SW 1271 (cell line): ENCODE data around the gene C1QTNF4.
"Not testable (repeated sequence)": the region's sequence is repeated elsewhere in the genome, so short reads cannot be mapped to it uniquely, and the experiment has no call there.

Source experiments
- DNase-seq, 2 experiments: peaks; one replicate each; lab custom pipeline; 2025; lab: John Stamatoyannopoulos, UW

Gene C1QTNF4

GRCh38 chr11:47565340-47566148, 28.7 kb downstream of the C1QTNF4 start, which contains the start of gene PTPMT1:
PTPMT1 (plus strand) TSS chr11:47565599; CDS start chr11:47565623, 24 bp downstream.
- peak; percentile 35 to 61 for DNase-seq

DNA sequence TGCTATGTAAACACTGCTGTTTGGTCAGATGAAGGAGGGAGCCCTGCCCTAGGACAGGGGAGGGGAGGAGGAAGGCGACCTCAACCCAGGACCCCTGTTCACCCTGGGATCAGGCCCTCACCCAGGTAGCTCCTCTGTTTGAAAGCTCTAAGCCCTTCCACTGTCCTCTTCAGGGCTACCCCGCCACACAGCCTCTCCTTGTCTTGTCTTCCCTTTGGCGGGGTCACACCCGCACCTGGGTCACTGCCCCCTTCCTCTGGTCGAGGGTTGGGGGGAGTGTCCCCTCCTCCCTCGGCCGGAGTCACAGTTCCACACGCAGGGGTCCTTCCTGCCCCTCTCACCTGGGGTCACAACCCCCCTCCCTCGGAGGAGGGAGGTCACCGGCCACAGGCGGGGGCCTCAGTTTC, 29.3 kb downstream of the C1QTNF4 start:
- DNase-seq = no peak

DNA sequence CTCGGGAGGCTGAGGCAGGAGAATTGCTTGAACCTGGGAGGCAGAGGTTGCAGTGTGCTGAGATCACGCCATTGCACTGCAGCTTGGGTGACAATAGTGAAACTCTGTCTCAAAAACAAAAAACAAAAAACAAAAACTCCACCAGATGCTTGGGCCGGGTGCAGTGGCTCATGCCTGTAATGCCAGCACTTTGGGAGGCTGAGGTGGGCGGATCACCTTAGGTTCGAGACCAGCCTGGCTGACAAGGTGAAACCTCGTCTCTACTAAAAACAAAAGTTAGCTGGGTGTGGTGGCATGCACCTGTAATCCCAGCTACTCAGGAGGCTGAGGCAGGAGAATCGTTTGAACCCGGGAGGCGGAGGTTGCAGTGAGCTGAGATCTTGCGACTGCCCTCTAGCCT, 29.8 kb downstream of the C1QTNF4 start:
- DNase-seq = not testable (repeated sequence)

- DNase-seq = not testable (repeated sequence)
These were observed 31.8 kb downstream of the C1QTNF4 start for GRCh38 chr11:47562393-47562792.

- no peak for DNase-seq
These were observed 33.8 kb downstream of the C1QTNF4 start for GRCh38 chr11:47560426-47560825.

GRCh38 chr11:47558695-47559094, 35.5 kb downstream of the C1QTNF4 start:
- DNase-seq = no peak

DNA sequence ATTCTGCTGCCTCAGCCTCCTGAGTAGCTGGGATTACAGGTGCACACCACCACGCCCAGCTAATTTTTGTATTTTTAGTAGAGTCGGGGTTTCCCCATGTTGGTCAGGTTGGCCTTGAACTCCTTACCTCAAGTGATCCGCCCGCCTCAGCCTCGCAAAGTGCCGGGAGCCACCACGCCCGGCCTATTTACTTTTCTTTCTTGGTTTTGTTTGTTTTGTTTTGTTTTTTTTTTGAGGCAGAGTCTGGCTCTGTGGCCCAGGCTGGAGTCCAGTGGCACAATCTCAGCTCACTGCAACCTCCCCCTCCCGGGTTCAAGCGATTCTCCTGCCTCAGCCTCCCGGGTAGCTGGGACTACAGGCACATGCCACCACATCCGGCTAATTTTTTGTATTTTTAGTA, 37.2 kb downstream of the C1QTNF4 start:
- DNase-seq = not testable (repeated sequence)

- DNase-seq = no peak
These were observed 40.8 kb downstream of the C1QTNF4 start for GRCh38 chr11:47553406-47553743.

DNA sequence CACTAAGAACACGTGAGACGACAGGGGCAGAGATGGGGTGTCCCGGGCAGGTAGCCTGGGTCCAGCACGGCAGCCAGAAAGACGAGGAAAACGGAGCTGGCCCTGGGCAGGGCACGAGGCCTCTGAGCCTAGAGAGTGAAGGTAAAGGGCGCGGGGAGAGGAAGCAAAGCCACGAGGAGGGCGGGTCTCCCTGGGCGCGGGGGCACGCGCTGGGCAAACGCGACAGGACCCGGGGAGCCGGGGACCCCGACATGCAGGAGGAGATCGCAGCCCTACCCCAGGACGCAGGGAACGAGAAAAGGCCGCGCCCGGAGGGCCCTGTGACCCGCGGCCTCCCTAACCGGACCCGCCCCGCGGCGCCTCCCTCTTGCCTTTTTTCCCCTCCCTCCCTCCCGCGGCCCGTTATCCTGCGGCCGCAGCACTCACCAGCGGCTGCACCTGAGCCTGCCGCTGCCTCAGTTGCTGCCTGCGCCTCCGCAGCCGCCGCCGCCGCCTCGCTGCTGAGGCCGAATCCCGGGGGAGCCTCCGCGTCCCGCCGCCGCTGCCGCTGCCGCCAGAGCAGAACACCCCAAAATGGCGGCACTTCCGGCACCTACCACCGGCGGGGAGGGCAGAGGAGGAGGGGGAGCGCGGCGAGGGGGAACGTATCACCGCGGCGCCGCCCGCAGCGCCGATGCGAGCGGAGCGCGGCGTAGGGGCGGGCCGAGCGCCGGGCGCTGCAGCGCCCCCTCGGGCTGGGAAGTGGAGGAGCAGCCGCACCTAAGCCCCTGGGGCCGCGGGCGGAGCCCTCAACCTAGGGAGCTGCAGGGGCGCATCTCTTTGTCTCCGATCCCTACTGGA, 41.4 kb downstream of the C1QTNF4 start, which contains the start of gene CELF1:
Gene CELF1, minus strand, starts transcription at position 567 of the 840 bp plus-strand sequence. CDS start 53,609 bp downstream, outside the sequence.
- peak; percentile 68 to 83 for DNase-seq

- DNase-seq = peak in 1 of 2 experiments; percentile 22
These were observed 42.1 kb downstream of the C1QTNF4 start for GRCh38 chr11:47552056-47552565.

GRCh38 chr11:47551086-47551485, 43.1 kb downstream of the C1QTNF4 start:
- DNase-seq = peak in 1 of 2 experiments; percentile 50

- no peak for DNase-seq
These were observed 43.7 kb downstream of the C1QTNF4 start for GRCh38 chr11:47550288-47551047.

DNA sequence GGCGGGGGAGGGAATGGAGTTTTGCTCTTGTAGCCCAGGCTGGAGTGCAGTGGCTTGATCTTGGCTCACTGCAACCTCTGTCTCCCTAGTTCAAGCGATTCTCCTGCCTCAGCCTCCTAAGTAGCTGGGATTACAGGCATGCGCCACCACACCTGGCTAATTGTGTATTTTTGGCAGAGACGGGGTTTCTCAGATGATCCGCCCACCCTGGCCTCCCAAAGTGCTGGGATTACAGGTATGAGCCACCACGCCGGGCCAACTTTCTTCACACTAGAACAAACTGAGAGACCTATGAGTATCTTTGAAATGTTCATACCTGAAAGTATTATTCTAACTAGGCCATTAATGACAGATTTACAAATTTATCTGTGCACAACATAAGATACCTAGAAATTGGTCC, 47.9 kb downstream of the C1QTNF4 start:
- DNase-seq = not testable (repeated sequence)

DNA sequence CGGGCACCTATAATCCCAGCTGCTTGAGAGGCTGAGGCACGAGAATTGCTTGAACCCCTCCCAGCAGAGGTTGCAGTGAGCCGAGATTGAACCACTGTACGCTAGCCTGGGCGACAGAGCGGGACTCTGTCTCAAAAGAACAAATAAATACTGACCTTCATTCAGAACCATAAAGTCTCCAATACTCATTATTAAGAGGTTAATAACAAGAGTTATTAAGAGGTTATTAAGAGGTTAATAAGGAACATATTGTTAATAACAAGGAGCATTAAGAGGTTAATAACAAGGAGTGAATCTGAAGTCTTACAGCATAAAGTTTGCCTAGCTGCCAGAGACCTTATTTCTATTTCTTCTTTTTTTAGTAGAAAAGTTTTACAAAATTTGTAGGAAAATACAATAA, 48.9 kb downstream of the C1QTNF4 start:
- DNase-seq = no peak

DNA sequence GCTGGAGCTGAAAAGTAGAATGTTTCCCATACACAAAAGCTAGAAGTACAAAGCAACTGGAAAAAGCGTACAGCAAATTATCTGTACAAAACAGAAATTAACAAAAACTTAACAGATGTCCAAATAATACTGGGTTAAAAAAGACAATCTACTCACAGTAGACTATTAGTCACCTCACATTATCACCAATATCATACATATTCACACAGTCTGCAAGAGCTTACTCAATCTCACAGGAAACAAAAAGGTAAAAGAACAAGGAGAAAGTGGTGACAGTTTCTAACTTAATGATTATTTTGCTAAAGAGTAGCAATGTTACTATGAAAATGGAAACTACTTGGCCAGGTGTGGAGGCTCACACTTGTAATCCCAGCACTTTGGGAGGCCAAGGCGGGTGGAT, 53.1 kb downstream of the C1QTNF4 start:
- no peak for DNase-seq

- no peak for DNase-seq
These were observed 54.6 kb downstream of the C1QTNF4 start for GRCh38 chr11:47539681-47540039.
